Stimulated activated CD4-positive, alpha-beta T cell treated with anti-CD3 and anti-CD28 coated beads, Interleukin-1b, Interleukin-23, amount 100 ng/mL, for 1 hour (primary cell): Measurements from ENCODE around the gene PGBD5.

Experiments
- DNase-seq, 2 donors: peaks; one replicate each; pipeline ENCODE4 v3.0.0-alpha.2; 2020; ENCODE audit warnings: low read depth in 2 of 2

Gene PGBD5

GRCh38 chr1:230301322-230301721, 124.8 kb downstream of the PGBD5 start:
- no peak for DNase-seq

- DNase-seq = no peak
Observed at GRCh38 chr1:230300322-230301301, 125.5 kb downstream of the PGBD5 start.

- no peak for DNase-seq
Observed at GRCh38 chr1:230299191-230300006, 126.7 kb downstream of the PGBD5 start.

GRCh38 chr1:230295367-230295766, 130.8 kb downstream of the PGBD5 start:
- no peak for DNase-seq

- DNase-seq = no peak
Observed at GRCh38 chr1:230293390-230293700, 132.8 kb downstream of the PGBD5 start.

GRCh38 chr1:230292689-230293389, 133.3 kb downstream of the PGBD5 start:
- no peak for DNase-seq

GRCh38 chr1:230291731-230292620, 134.2 kb downstream of the PGBD5 start:
- no peak for DNase-seq

- no peak for DNase-seq
Observed at GRCh38 chr1:230289350-230289644, 136.8 kb downstream of the PGBD5 start.

- DNase-seq = no peak
Observed at GRCh38 chr1:230288641-230289349, 137.3 kb downstream of the PGBD5 start.

- no peak for DNase-seq
Observed at GRCh38 chr1:230287674-230288315, 138.3 kb downstream of the PGBD5 start.

- DNase-seq = no peak
Observed at GRCh38 chr1:230286890-230287269, 139.3 kb downstream of the PGBD5 start.

GRCh38 chr1:230286166-230286889, 139.8 kb downstream of the PGBD5 start:
- DNase-seq = no peak

- no peak for DNase-seq
Observed at GRCh38 chr1:230285351-230285750, 140.8 kb downstream of the PGBD5 start.

GRCh38 chr1:230284891-230285290, 141.2 kb downstream of the PGBD5 start:
- DNase-seq = no peak

- DNase-seq = no peak
Observed at GRCh38 chr1:230283678-230284077, 142.5 kb downstream of the PGBD5 start.

- DNase-seq = no peak
Observed at GRCh38 chr1:230282157-230282556, 144.0 kb downstream of the PGBD5 start.

GRCh38 chr1:230281556-230281955, 144.6 kb downstream of the PGBD5 start:
- DNase-seq = no peak

GRCh38 chr1:230280906-230281413, 145.2 kb downstream of the PGBD5 start:
- no peak for DNase-seq

- DNase-seq = no peak
Observed at GRCh38 chr1:230280054-230280795, 145.9 kb downstream of the PGBD5 start.
